K562 (cell line): ENCODE results near the gene HDAC9. TPM values are rescaled to one million over a fixed set of nuclear protein-coding genes. Genes with fewer than 3 reads are reported as not detected.

Experiments
- ATAC-seq: fragments of 200-7000 bp; cut with Tn5 transposase; 3 replicates; pipeline ENCODE4 v1.9.1; 2020; ENCODE audit warnings: moderate library complexity
- BruUV-seq: library from RNA; stranded (reverse); fragments of 400-500 nt; replicated peaks from 2 replicates; lab custom pipeline; 2021; lab: Mats Ljungman, UMichigan
- CTCF ChIA-PET: fragments of 300-600 bp; formaldehyde crosslinking; extraction: SDS; loops from one replicate; lab custom pipeline; 2021; ENCODE audit warnings: low intra/inter-chr PET ratio; lab: Yijun Ruan, JAX
- POLR2A ChIA-PET: fragments of 300-600, 350-650 bp; sonication (Branson Sonifier 250); formaldehyde crosslinking; extraction: SDS; loops from one replicate; lab custom pipeline; 2021; ENCODE audit warnings: antibody characterized with exemption, inconsistent platforms; lab: Yijun Ruan, JAX
- DNase-seq, 4 experiments: peaks; one replicate each; pipeline versions ENCODE4 v3.0.0 to v3.0.0-alpha.2; 2011 to 2018; ENCODE audit warnings: low spot score in 3 of 4, mixed read lengths in 3 of 4; ENCODE audit errors: extremely low read depth in 1 of 4
- FAIRE-seq: peaks from 2 replicates; lab custom pipeline; 2011; peaks lifted over from hg19 to GRCh38; lab: Jason Lieb, UNC
- H2AFZ ChIP-seq: 2 replicates; pipeline ENCODE4 v1.6.0; 2011; ENCODE audit warnings: low read depth, low read length, control low read depth, inconsistent platforms
- H3K27ac ChIP-seq: fragments of 200-600 bp; 3 replicates; pipeline ENCODE4 v1.8.0; 2011; ENCODE audit warnings: low read depth, mild to moderate bottlenecking, control low read depth, inconsistent platforms, low read length, moderate library complexity, mixed read lengths; ENCODE audit errors: extremely low read depth
- H3K27me3 ChIP-seq, 2 experiments: fragments of 300-600 bp in 1 of 2; 2 replicates in 1 of 2; 3 replicates in 1 of 2; pipeline versions ENCODE4 v1.6.0 to v1.8.0; 2011; ENCODE audit warnings: inconsistent platforms in 2 of 2, low read length in 2 of 2, mild to moderate bottlenecking in 1 of 2, mixed read lengths in 1 of 2, moderate library complexity in 1 of 2; ENCODE audit not compliant: control insufficient read depth in 2 of 2, insufficient read depth in 2 of 2
- H3K36me3 ChIP-seq: fragments of 300-600 bp; 3 replicates; pipeline ENCODE4 v1.8.0; 2011; ENCODE audit warnings: mild to moderate bottlenecking, low read length, inconsistent platforms; ENCODE audit not compliant: control insufficient read depth, insufficient read depth
- H3K4me1 ChIP-seq, 2 experiments: fragments of 200-600 bp in 1 of 2; replicated peaks in 1 of 2; 2 replicates in 1 of 2; 3 replicates in 1 of 2; pipeline versions ENCODE4 v1.5.1 to v1.8.0; 2011; ENCODE audit warnings: inconsistent platforms in 2 of 2, low read length in 2 of 2, mild to moderate bottlenecking in 1 of 2, mixed read lengths in 1 of 2, moderate library complexity in 1 of 2; ENCODE audit not compliant: control insufficient read depth in 2 of 2, insufficient read depth in 2 of 2
- H3K4me2 ChIP-seq: 2 replicates; pipeline ENCODE4 v1.6.1; 2011; ENCODE audit warnings: low read length, control low read depth, inconsistent platforms, mixed read lengths; ENCODE audit not compliant: insufficient read depth
- H3K4me3 ChIP-seq: fragments of 200-600 bp; sonication (generic), shearing (Covaris generic); 2 replicates; pipeline ENCODE4 v1.5.1; 2016; ENCODE audit warnings: control low read depth, inconsistent platforms
- H3K79me2 ChIP-seq: fragments of 200-600 bp; 3 replicates; pipeline ENCODE4 v1.8.0; 2011; ENCODE audit warnings: low read length, inconsistent platforms; ENCODE audit not compliant: control insufficient read depth, insufficient read depth
- H3K9ac ChIP-seq, 2 experiments: 2 replicates each; pipeline versions ENCODE4 v1.6.0 to v1.6.1; 2011; ENCODE audit warnings: low read depth in 2 of 2, low read length in 2 of 2, control low read depth in 1 of 2, inconsistent platforms in 1 of 2, mild to moderate bottlenecking in 1 of 2, mixed read lengths in 1 of 2; ENCODE audit not compliant: insufficient read depth in 1 of 2
- H3K9me1 ChIP-seq: one replicate; pipeline ENCODE4 v1.6.0; 2011; ENCODE audit warnings: inconsistent platforms, mild to moderate bottlenecking, low read length, moderate library complexity; ENCODE audit not compliant: control insufficient read depth, insufficient read depth
- H3K9me3 ChIP-seq: replicated peaks from 2 replicates; pipeline ENCODE4 v1.5.1; 2011; ENCODE audit warnings: low read depth, low read length, inconsistent platforms; ENCODE audit not compliant: control insufficient read depth, insufficient read depth
- H4K20me1 ChIP-seq: replicated peaks from 2 replicates; pipeline ENCODE4 v1.6.1; 2011; ENCODE audit warnings: low read length, inconsistent platforms, mixed read lengths; ENCODE audit not compliant: control insufficient read depth, insufficient read depth
- CTCFL ChIP-seq: IDR thresholded peaks from 2 replicates; pipeline ENCODE4 v1.6.1; 2011; ENCODE audit warnings: borderline replicate concordance, low read depth, mild to moderate bottlenecking, moderate library complexity, low read length; ENCODE audit not compliant: insufficient read depth, poor library complexity, severe bottlenecking
- GABPB2 ChIP-seq: fragments of 250-450 bp; sonication (Bioruptor Pico); conservative IDR thresholded peaks from 2 replicates; pipeline ENCODE4 v1.5.1; 2021; ENCODE audit warnings: mild to moderate bottlenecking
- HBP1 ChIP-seq: fragments of 450-650 bp; formaldehyde crosslinking; IDR thresholded peaks from 2 replicates; pipeline ENCODE4 v1.4.0; 2022; ENCODE audit warnings: missing genetic modification characterization
- LARP7 ChIP-seq: fragments of 450-650 bp; IDR thresholded peaks from 2 replicates; pipeline ENCODE4 v1.6.1; 2016
- PCBP2 ChIP-seq: fragments of 200-400 bp; formaldehyde crosslinking; IDR thresholded peaks from 2 replicates; pipeline ENCODE4 v1.6.1; 2018; ENCODE audit warnings: low read length, low read depth, mild to moderate bottlenecking, moderate library complexity; ENCODE audit not compliant: poor library complexity, severe bottlenecking
- POLR2AphosphoS2 ChIP-seq: IDR thresholded peaks from 2 replicates; pipeline ENCODE4 v1.6.1; 2012; ENCODE audit warnings: low read length, improper control_type of control experiment
- RCOR1 ChIP-seq, 2 experiments: IDR thresholded peaks; 2 replicates each; pipeline ENCODE4 v1.6.1; 2012; ENCODE audit warnings: low read depth in 2 of 2, low read length in 2 of 2, borderline replicate concordance in 1 of 2, improper control_type of control experiment in 1 of 2
- TRIM24 ChIP-seq, 2 experiments: fragments of 450-650 bp; IDR thresholded peaks; 2 replicates each; pipeline ENCODE4 v1.6.1; 2016
- ZNF668 ChIP-seq: fragments of 250-450 bp; sonication (Bioruptor Pico); IDR thresholded peaks from 2 replicates; pipeline ENCODE4 v1.8.0; 2022; ENCODE audit warnings: mild to moderate bottlenecking, inconsistent platforms
- WGBS: fragments of 100-300 bp; shearing (Covaris generic); methylation state at CpG from one replicate; pipeline ENCODE4 v1.1.6; 2016; ENCODE audit warnings: low coverage, mixed read lengths; ENCODE audit not compliant: insufficient coverage; ENCODE audit errors: missing lambda C conversion rate; 5-methylcytosine and 5-hydroxymethylcytosine counted together
- in situ Hi-C: fragments of 300-500 bp; cut with MboI; formaldehyde crosslinking; loops from 4 replicates; pipeline ENCODE4 v1.15.0; 2018; ENCODE audit warnings: inconsistent platforms, mixed read lengths
- intact Hi-C: fragments of 100-400 bp; cut with micrococcal nuclease; formaldehyde crosslinking; loops from 2 replicates; pipeline ENCODE4 v1.14.2; 2022
- polyA plus RNA-seq, 8 experiments: library from polyadenylated mRNA; depleted of rRNA in 4 of 8; stranded (reverse) in 5 of 8; unstranded in 3 of 8; fragments of >200 nt; fragmentation: Nextera tagmentation in 2 of 8; fragmentation: Illumina TruSeq in 1 of 8; extraction: Ambion mirVana in 2 of 8; extraction: Trizol in 1 of 8; gene quantifications; 2 replicates each; pipeline versions ENCODE4 v1.2.1 to v1.2.3, GENCODE V29; 2011 to 2014; ENCODE audit warnings: inconsistent platforms in 1 of 8, missing spikeins in 1 of 8
- total RNA-seq, 7 experiments: library from RNA; depleted of rRNA in 6 of 7; stranded (reverse); fragments of >200 nt in 6 of 7; fragmentation: Illumina TruSeq in 2 of 7; extraction: Trizol in 2 of 7; gene quantifications; 2 replicates each; pipeline versions ENCODE4 v1.2.1 to v1.2.3, GENCODE V29; 2011 to 2021; ENCODE audit warnings: low replicate concordance in 1 of 7

The HDAC9 gene
- total and polyA plus RNA-seq, 9 of the 15 experiments (the other 6 are each of a cell fraction or from before 2014, with no cell fraction given): 0.08 to 0.91 (median 0.33) TPM

- WGBS: 5% methylated on average over 2 of the region's 2 CpGs
- H3K4me2 ChIP-seq: no peak overlapping the region
- H3K36me3 ChIP-seq: no peaks in the 10 kb centered on the region
- no peak overlapping the region for H3K4me3 ChIP-seq
- no peak overlapping the region for H2AFZ ChIP-seq
- DNase-seq (no peak), FAIRE-seq (no peak), ATAC-seq (no peak)
- ChIA-PET POLR2A (no interaction called here), CTCF (no interaction called here)
- BruUV-seq: no TSS peak
- H3K9ac ChIP-seq: no peak overlapping the region
- H3K9me3 ChIP-seq: peaks cover 2% of the 10 kb centered on the region; the same call in 1 of the 2 replicates
- H3K27me3 ChIP-seq: no peaks in the 10 kb centered on the region
- in situ Hi-C loops: no loop called here
- intact Hi-C loops: no loop called here
- no peaks in the 10 kb centered on the region for H3K9me1 ChIP-seq
- TF ChIP-seq TRIM24 (IDR thresholded peaks at IDR 0.05) (no peak), RCOR1 (IDR thresholded peaks at IDR 0.05; ENCODE audit: borderline replicate concordance in 1 of 2, low read depth in 2 of 2, low read length in 2 of 2) (no peak), PCBP2 (no peak), POLR2AphosphoS2 (no peak)
- no peaks in the 10 kb centered on the region for H3K4me1 ChIP-seq
- no peak overlapping the region for H3K27ac ChIP-seq
- no peaks in the 10 kb centered on the region for H3K79me2 ChIP-seq
- no peaks in the 10 kb centered on the region for H4K20me1 ChIP-seq
Measured at GRCh38 chr7:18872344-18872743, 376.8 kb downstream of the HDAC9 start.

- no peak for ATAC-seq
- BruUV-seq: no TSS peak
- Histone ChIP-seq H3K79me2 (no peaks in the 10 kb centered on the region), H3K4me1 (no peaks in the 10 kb centered on the region), H3K9me3 (peaks cover 2% of the 10 kb centered on the region; the same call in 1 of the 2 replicates), H3K4me3 (no peak overlapping the region), H3K27ac (no peak overlapping the region), H4K20me1 (no peaks in the 10 kb centered on the region), H3K36me3 (no peaks in the 10 kb centered on the region), H3K4me2 (no peak overlapping the region), H2AFZ (no peak overlapping the region), H3K9me1 (no peaks in the 10 kb centered on the region), H3K27me3 (no peaks in the 10 kb centered on the region), H3K9ac (no peak overlapping the region)
- ChIA-PET CTCF (no interaction called here), POLR2A (no interaction called here)
- FAIRE-seq: no peak
- no peak for DNase-seq
- in situ Hi-C loops (no loop called here), intact Hi-C loops (no loop called here)
- 4% methylated on average over 5 of the region's 5 CpGs for WGBS
- no peak for TF ChIP-seq HBP1 (CRISPR knock-in tag)
- no peak for TF ChIP-seq LARP7
- TF ChIP-seq ZNF668 (CRISPR knock-in tag): no peak
- TF ChIP-seq GABPB2 (CRISPR knock-in tag): no peak
- TF ChIP-seq CTCFL: no peak
Measured at GRCh38 chr7:18873734-18874336, 378.3 kb downstream of the HDAC9 start.
